ENCODE results near the gene SLC12A7.

- TF ChIP-seq CTCF (IDR thresholded peaks at IDR 0.05) = no peak
- no peak for TF ChIP-seq POLR2A (IDR thresholded peaks at IDR 0.05)
These were observed 53.5 kb downstream of the SLC12A7 start for GRCh38 chr5:1058083-1058945.

Measured in right lobe of liver (tissue), 4 donors.